Motor neuron (in vitro differentiated cells): Measurements from ENCODE around the gene DES. TPM values are rescaled to one million over a fixed set of nuclear protein-coding genes. Genes with fewer than 3 reads are reported as not detected.
A peak's percentile ranks its signal among the peaks of the same experiment; 100 is the strongest.

Source experiments
- ATAC-seq, 8 experiments: fragments of 200-7000 bp; cut with Tn5 transposase; replicated peaks in 6 of 8; 2 replicates each; pipeline ENCODE4 v1.8.0; 2021; ENCODE audit warnings: mild to moderate bottlenecking in 8 of 8, moderate library complexity in 8 of 8
- H3K27ac ChIP-seq, 2 donors: fragments of 250-450 bp; sonication (Bioruptor Pico); 2 replicates each; pipeline ENCODE4 v1.9.0; 2021; ENCODE audit warnings: antibody characterized with exemption in 2 of 2, mild to moderate bottlenecking in 2 of 2, moderate library complexity in 1 of 2
- H3K4me1 ChIP-seq, 2 donors: fragments of 250-450 bp; sonication (Bioruptor Pico); replicated peaks in 1 of 2; 2 replicates each; pipeline ENCODE4 v1.6.1; 2021; ENCODE audit warnings: antibody characterized with exemption in 2 of 2, mild to moderate bottlenecking in 2 of 2, moderate library complexity in 1 of 2
- H3K4me3 ChIP-seq, 5 donors: fragments of 250-450 bp; sonication (Bioruptor Pico); 2 replicates each; pipeline ENCODE4 v1.9.0; 2021; ENCODE audit warnings: antibody characterized with exemption in 5 of 5, mild to moderate bottlenecking in 5 of 5, moderate library complexity in 4 of 5
- WGBS, 10 experiments: fragments of 450-650 bp; shearing (Covaris generic); methylation state at CpG; one replicate each; pipeline ENCODE4 v1.0.0; 2022; 5-methylcytosine and 5-hydroxymethylcytosine counted together
- in situ Hi-C, 9 experiments: fragments of 400-800 bp; cut with MboI; loops; one replicate each; pipeline ENCODE4 v1.15.0; 2021; ENCODE audit warnings: low sequenced_read_pairs in 9 of 9, low pct_unique_long_range_greater_than_20kb in 2 of 9; ENCODE audit not compliant: unreplicated experiment in 9 of 9
- total RNA-seq, 8 experiments: library from RNA; unstranded; fragments of 300-600 nt; gene quantifications; 2 replicates each; pipeline versions ENCODE4 v1.2.3 to v1.2.4, GENCODE V29; 2022

The DES gene
- total RNA-seq, 8 experiments from 2014 or later, result 0.33 to 1.0 (median 0.76) TPM; not detected in 2

- ATAC-seq, result no peak
- H3K4me1 ChIP-seq, result peaks cover 20 to 23% of the 10 kb centered on the region in 2 donors
- no peak overlapping the region for H3K27ac ChIP-seq
- WGBS, 10 experiments, result 40 to 90% (median 82%) methylated on average over 2 to 5 of the region's 6 CpGs; no CpG with 5 or more reads in 5 of the 10 experiments
- in situ Hi-C loops, result no loop called here
- H3K4me3 ChIP-seq, result no peak overlapping the region
Observed at GRCh38 chr2:219437690-219438206, 19.6 kb downstream of the DES start.

DNA sequence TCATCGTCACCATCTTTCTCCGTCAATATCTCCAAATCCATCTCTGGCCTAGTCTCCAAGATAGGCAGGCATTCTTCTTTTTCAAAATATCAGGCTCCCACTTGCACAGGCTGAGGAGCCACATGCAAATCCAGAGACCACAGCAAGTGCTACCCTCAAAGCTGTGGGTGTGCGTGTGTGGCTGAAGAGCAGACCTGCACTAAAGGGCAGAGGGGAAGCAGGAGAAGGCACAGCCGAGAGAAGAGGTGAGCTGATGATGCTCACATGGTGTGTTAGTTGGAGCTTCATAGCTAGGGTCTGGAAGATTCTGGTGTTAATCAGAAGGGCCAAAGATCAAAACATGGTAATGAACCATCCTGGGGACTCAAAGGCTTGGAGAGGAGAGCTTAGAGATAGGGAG is 20.3 kb downstream of the DES start:
- in situ Hi-C loops, result no loop called here
- no peak for ATAC-seq
- peaks cover 27 to 28% of the 10 kb centered on the region in 2 donors for H3K4me1 ChIP-seq
- no peak overlapping the region for H3K27ac ChIP-seq
- H3K4me3 ChIP-seq, result no peak overlapping the region
- 57 to 100% (median 96%) methylated on average over 1 to 4 of the region's 4 CpGs; no CpG with 5 or more reads in 3 of the 10 experiments for WGBS, 10 experiments

- no peak overlapping the region for H3K27ac ChIP-seq
- H3K4me3 ChIP-seq, result no peak overlapping the region
- WGBS, 10 experiments, result 73 to 93% methylated on average over 2 to 3 of the region's 6 CpGs; no CpG with 5 or more reads in 8 of the 10 experiments
- in situ Hi-C loops, result no loop called here
- no peak for ATAC-seq
- peaks cover 28 to 31% of the 10 kb centered on the region in 2 donors for H3K4me1 ChIP-seq
Observed at GRCh38 chr2:219439506-219439905, 21.3 kb downstream of the DES start.

DNA sequence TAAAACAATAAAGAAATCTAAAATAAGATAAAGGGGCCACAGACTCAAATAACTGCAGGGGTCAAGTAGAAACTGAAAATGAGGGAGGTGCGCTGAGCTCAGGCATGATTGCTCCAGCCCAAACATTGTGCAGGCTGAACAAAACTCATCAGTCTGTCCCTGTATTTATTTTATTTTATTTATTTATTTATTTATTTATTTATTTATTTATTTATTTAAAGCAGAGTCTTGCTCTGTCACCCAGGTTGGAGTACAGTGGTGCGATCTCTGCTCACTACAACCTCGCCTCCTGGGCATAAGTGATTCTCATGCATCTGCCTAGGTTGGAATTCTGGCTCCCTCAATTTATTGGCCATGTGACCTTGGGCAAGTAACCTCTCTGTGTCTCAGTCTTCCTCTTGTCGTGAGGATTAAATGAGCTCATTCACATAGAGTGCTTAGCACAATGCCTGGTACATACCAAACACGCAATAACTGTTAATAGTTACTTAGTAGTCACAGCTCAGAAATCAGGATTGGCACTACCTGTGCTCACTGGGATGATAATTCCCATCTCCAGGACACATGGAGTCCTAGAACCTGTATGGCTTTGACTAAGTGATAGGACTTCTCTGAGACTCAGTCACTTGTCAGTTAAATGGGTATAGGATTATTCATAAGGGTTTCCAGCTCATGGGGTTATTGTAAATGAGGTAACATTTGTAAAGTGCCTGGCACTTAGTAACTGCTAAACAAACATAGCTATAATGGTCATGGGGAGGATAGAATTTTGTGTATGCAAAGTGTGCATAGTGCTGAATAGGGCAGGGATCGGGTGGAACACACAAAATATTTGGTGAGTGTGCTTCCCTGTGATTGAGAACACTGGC is 22.4 kb downstream of the DES start:
- in situ Hi-C loops, result no loop called here
- Histone ChIP-seq H3K4me3 (no peak overlapping the region), H3K27ac (no peak overlapping the region), H3K4me1 (peaks cover 29 to 33% of the 10 kb centered on the region in 2 donors)
- 68 to 97% (median 84%) methylated on average over 1 to 6 of the region's 6 CpGs; no CpG with 5 or more reads in 2 of the 10 experiments for WGBS, 10 experiments
- peak in 3 of 8 experiments; percentile 76 to 86 (median 84) for ATAC-seq

DNA sequence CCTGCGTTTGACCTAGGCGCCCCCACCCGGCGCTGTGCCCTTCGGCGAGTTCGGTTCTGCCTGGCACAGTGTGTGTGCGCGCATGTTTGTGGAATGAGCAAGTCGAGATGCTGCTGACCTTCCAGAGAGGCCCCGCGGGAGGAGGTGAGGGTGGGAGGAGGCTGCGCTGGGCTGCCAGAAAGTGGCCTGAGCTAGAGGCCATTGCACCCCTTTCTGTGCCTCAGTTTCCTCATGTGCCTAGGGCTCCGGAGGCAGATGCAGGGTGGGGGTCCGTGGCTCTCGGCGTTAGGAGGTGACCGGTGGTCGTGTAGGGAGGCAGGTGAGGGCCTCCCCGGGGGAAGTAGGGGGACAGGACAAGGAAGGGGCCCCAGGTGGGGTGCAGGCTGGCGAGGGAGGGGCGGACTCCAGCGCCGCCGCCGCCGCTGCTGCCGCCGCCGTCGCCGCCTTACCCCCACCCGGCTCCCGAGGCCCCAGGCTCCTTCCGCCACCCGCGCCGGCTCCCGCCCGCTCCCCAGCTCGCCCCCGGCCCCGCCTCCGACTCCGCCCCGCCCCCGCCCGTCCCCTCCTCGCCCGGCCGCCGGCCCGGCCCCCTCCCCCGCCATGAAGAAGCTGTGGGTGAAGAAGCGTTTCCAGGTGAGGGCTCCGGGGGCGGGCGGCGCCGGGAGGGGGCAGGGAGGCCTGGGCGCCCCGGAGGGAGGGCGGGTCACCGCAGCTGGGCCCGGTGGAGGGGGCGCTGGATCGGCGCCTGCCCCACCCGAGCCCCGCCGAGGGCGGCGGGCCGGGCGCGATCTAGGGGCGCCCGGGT is 23.5 kb downstream of the DES start:
- H3K4me3 ChIP-seq, result peak overlapping the region; percentile 38 to 73 (median 63)
- peaks cover 39 to 43% of the 10 kb centered on the region in 2 donors for H3K4me1 ChIP-seq
- 0 to 8% methylated on average over 2 to 9 of the region's 78 CpGs; no CpG with 5 or more reads in 8 of the 10 experiments for WGBS, 10 experiments
- in situ Hi-C loops, result no loop called here
- ATAC-seq, result peak; percentile 49 to 73 (median 64)
- H3K27ac ChIP-seq, result peak overlapping the region; percentile 41 to 52

DNA sequence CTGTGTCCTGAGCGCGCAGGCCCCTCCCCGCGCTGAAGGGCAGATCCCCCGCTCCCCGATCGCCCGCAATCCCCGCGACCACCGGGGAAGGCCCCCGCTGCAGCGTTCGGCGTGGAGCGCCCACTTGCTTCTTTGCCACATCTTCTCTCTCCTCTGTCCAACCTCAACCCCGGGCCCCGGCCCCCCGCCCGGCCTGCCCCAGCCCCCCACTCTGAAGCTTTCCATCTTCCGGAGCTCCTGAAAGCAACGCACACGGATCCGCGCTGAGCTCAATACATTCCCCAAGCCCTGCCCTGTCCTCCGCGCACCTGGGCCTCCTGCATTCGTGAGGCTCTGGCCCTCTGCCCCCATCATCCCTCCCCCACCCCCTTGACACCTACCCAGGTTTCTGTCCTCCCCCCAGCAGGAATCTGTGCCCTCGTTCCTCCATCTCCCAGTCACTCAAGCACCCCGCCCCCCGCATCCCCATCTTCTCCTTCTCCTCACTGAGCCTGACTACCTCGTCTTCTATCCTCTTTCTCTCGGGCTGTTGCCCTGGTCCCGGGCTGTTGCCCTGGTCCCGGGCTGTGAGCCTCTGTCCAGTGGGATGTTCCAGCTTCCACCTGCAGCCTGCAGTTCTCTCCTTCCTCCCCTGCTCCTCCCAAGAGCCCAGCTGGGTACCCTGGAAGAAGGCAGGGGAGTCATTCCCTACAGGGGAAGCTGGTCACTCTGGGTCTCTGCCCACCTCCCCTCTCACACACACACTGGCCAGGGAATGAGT is 24.3 kb downstream of the DES start:
- in situ Hi-C loops, result no loop called here
- peak in 6 of 8 experiments; percentile 4 to 55 (median 40) for ATAC-seq
- peak overlapping the region; percentile 41 to 52 for H3K27ac ChIP-seq
- WGBS, 10 experiments, result no CpG with 5 or more reads among the region's 35 CpGs
- H3K4me3 ChIP-seq, result peak overlapping the region; percentile 38 to 73 (median 63)
- H3K4me1 ChIP-seq, result peaks cover 44 to 46% of the 10 kb centered on the region in 2 donors

DNA sequence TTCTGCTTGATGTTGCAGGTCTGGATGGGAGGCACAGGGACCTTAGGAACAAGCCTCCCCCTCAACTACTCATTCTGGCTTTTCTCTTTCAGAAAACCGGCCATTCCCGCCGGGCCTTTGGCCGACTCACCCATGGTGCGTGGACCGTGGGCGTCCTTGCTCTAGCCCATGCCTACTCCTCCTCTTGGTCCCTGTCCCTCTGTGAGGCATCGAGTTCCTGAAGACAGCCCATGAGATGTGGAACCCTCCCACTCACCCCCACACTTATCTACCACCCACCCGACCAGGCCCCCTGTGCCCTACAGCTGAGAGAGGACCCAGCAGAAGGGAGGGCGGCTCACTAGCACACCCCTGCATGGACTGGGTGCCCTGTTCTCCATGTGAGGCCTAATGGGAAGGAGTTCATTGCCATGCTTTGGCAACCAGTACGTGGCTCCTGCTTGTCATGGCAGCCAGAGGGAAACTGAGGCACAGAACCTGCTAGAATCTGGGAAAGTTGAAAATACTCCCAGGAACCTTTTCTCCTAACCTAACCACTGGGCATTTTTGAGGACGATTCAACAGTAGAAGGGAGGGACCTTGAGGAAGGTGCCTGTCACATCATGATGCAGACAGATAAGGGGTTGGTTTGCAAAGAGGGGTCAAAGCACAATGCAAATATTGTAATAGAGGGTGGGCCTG is 25.0 kb downstream of the DES start:
- in situ Hi-C loops, result no loop called here
- ATAC-seq, result no peak

GRCh38 chr2:219443697-219444023 is 25.5 kb downstream of the DES start:
- Histone ChIP-seq H3K27ac (no peak overlapping the region), H3K4me1 (peaks cover 49 to 52% of the 10 kb centered on the region in 2 donors), H3K4me3 (no peak overlapping the region)
- in situ Hi-C loops, result no loop called here
- no peak for ATAC-seq
- WGBS, 10 experiments, result 100% methylated on average over 1 of the region's 3 CpGs; no CpG with 5 or more reads in 8 of the 10 experiments

More for the DNA sequence above, 25.0 kb downstream of the DES start:
- 83 to 100% (median 94%) methylated on average over 1 to 2 of the region's 12 CpGs; no CpG with 5 or more reads in 4 of the 10 experiments for WGBS, 10 experiments
- H3K4me3 ChIP-seq, result peak overlapping the region in 3 of 5 donors; percentile 46 to 73 (median 63)
- no peak overlapping the region for H3K27ac ChIP-seq
- H3K4me1 ChIP-seq, result peaks cover 46 to 47% of the 10 kb centered on the region in 2 donors

GRCh38 chr2:219444566-219445091 is 26.5 kb downstream of the DES start:
- in situ Hi-C loops, result no loop called here
- H3K4me3 ChIP-seq, result no peak overlapping the region
- peaks cover 56 to 57% of the 10 kb centered on the region in 2 donors for H3K4me1 ChIP-seq
- peak in 2 of 8 experiments; percentile 6 to 13 for ATAC-seq
- 70% methylated on average over 7 of the region's 23 CpGs; no CpG with 5 or more reads in 9 of the 10 experiments for WGBS, 10 experiments
- no peak overlapping the region for H3K27ac ChIP-seq

- Histone ChIP-seq H3K27ac (no peak overlapping the region), H3K4me3 (no peak overlapping the region), H3K4me1 (peaks cover 56 to 57% of the 10 kb centered on the region in 2 donors)
- WGBS, 10 experiments, result 80% methylated on average over 1 of the region's 5 CpGs; no CpG with 5 or more reads in 9 of the 10 experiments
- no peak for ATAC-seq
- in situ Hi-C loops, result no loop called here
Observed at GRCh38 chr2:219445220-219445640, 27.1 kb downstream of the DES start.

DNA sequence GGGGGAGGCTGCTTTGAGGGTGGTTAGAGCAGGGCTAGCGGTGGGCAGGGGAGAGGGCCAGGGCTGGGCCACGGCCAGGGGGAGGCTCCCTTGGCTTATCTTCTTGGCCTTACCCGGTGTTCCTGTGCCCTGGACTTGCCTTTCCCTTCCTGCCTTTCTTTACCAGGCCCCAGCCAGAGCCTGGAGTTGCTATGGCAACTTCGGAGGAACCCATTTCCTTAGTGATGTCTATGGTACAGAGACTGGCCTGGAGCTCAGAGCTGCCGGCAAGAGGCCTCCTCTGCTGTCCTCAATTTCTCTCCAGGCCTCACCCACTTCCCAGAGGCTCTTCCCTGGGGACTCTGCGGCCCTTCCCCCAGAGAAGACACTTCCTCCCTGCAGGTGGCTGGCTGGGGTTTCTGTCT is 27.9 kb downstream of the DES start:
- peak; percentile 38 to 72 (median 55) for ATAC-seq
- in situ Hi-C loops, result no loop called here
- Histone ChIP-seq H3K4me3 (no peak overlapping the region), H3K4me1 (peaks cover 52 to 57% of the 10 kb centered on the region in 2 donors), H3K27ac (no peak overlapping the region)
- 0 to 30% (median 0%) methylated on average over 1 to 2 of the region's 6 CpGs; no CpG with 5 or more reads in 5 of the 10 experiments for WGBS, 10 experiments

- no peak overlapping the region for H3K27ac ChIP-seq
- in situ Hi-C loops, result no loop called here
- ATAC-seq, result no peak
- H3K4me1 ChIP-seq, result peaks cover 47 to 52% of the 10 kb centered on the region in 2 donors
- H3K4me3 ChIP-seq, result no peak overlapping the region
- WGBS, 10 experiments, result 86 to 100% methylated on average over 1 of the region's 1 CpG; no CpG with 5 or more reads in 8 of the 10 experiments
Observed at GRCh38 chr2:219446689-219447088, 28.5 kb downstream of the DES start.
